ENCODE measurements around the gene PTDSS2.

DNA sequence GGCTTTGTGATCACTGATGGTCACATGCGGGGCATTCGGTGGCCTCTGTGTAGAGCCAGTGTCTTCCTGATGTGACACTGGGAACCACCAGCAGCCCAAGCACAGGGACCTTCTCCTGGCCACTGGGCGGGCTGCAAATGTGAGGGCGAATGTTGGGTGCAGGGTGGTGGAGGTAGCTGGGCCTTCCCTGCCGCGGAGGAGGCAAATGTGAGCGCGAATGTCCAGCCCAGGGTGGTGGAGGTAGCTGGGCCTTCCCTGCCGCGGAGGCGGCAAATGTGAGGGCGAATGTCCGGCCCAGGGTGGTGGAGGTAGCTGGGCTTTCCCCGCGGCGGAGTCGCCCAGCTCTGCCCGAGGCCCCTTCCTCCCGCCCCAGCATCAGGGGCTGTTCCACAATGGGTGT is 23.3 kb downstream of the PTDSS2 start:
- TF ChIP-seq POLR2A (IDR thresholded peaks at IDR 0.05) (no peak), CTCF (IDR thresholded peaks at IDR 0.05) (no peak)

Measured in Peyer's patch (tissue), 4 donors.